Measurements from ENCODE around the gene IGFLR1. TPM values are rescaled to one million over a fixed set of nuclear protein-coding genes. Genes with fewer than 3 reads are reported as not detected.

IGFLR1 gene
- total RNA-seq, 1 experiment from 2014 or later = 9.9 TPM

- ATAC-seq (peak; percentile 3), DNase-seq (ENCODE audit: low spot score) (no peak)
- POLR2A ChIA-PET = no interaction called here
- Mint-ChIP-seq H3K27me3 (ENCODE audit: low read depth) (no peaks in the 10 kb centered on the region), H3K4me1 (peaks cover 43% of the 10 kb centered on the region), H3K27ac (peak overlapping the region; percentile 97), H3K36me3 (peaks cover 3% of the 10 kb centered on the region), H3K9me3 (no peaks in the 10 kb centered on the region), H3K4me3 (peak overlapping the region; percentile 83)
- CTCF ChIA-PET = interaction anchor here (0.6 to 2.7 kb wide), 5 partner anchors 13 to 158 kb away, joined by 3 to 16 read pairs (median 3); no protein-coding TSS in a partner anchor
- 0 out of 2 replicates have a peak, but pooled peaks have one; percentile 53 for TF ChIP-seq E2F4 (CRISPR knock-in tag; IDR thresholded peaks at IDR 0.05; ENCODE audit: borderline replicate concordance, low read depth)
- peak; percentile 86 for TF ChIP-seq MAX (CRISPR knock-in tag; IDR thresholded peaks at IDR 0.05)
- TF ChIP-seq IRF2 (CRISPR knock-in tag; IDR thresholded peaks at IDR 0.05; ENCODE audit: borderline replicate concordance, low read depth) = 0 out of 2 replicates have a peak, but pooled peaks have one; percentile 56
- TF ChIP-seq NFE2L1 (CRISPR knock-in tag; IDR thresholded peaks at IDR 0.05) = peak; percentile 54; the same call in 1 of the 2 replicates
- TF ChIP-seq ZNF121 (CRISPR knock-in tag; IDR thresholded peaks at IDR 0.05) = no peak
- no peak for TF ChIP-seq CREB1 (CRISPR knock-in tag; IDR thresholded peaks at IDR 0.05)
- TF ChIP-seq SMAD3 (CRISPR knock-in tag; IDR thresholded peaks at IDR 0.05; ENCODE audit: borderline replicate concordance) = peak; percentile 56; the same call in 1 of the 2 replicates
- 0 out of 2 replicates have a peak, but pooled peaks have one; percentile 26 for TF ChIP-seq USF1 (CRISPR knock-in tag; IDR thresholded peaks at IDR 0.05)
Measured at GRCh38 chr19:35715981-35716800, 26.1 kb downstream of the IGFLR1 start.

- ATAC-seq (no peak), DNase-seq (ENCODE audit: low spot score) (no peak)
Measured at GRCh38 chr19:35715355-35715809, 26.9 kb downstream of the IGFLR1 start.

GRCh38 chr19:35714601-35715354, 27.5 kb downstream of the IGFLR1 start:
- POLR2A ChIA-PET = interaction anchor here (4.0 kb wide), 1 partner anchor 12 kb away, joined by 14 read pairs; the partner anchor contains the start of gene ZBTB32
- Mint-ChIP-seq H3K4me1 (peaks cover 46% of the 10 kb centered on the region), H3K27me3 (ENCODE audit: low read depth) (no peaks in the 10 kb centered on the region), H3K4me3 (peak overlapping the region; percentile 83), H3K36me3 (no peaks in the 10 kb centered on the region), H3K9me3 (no peaks in the 10 kb centered on the region), H3K27ac (no peak overlapping the region)
- TF ChIP-seq MAX (CRISPR knock-in tag; IDR thresholded peaks at IDR 0.05) (peak; percentile 43; the same call in 1 of the 2 replicates), SP1 (CRISPR knock-in tag; conservative IDR thresholded peaks at IDR 0.05) (no peak)
- peak; percentile 51 for DNase-seq (ENCODE audit: low spot score)
- ATAC-seq = no peak
- CTCF ChIA-PET = interaction anchor here (0.9 to 2.7 kb wide), 7 partner anchors 12 to 205 kb away, joined by 3 to 16 read pairs (median 4); no protein-coding TSS in a partner anchor

More at GRCh38 chr19:35715355-35715809, 26.9 kb downstream of the IGFLR1 start:
- TF ChIP-seq PRRX2 (CRISPR knock-in tag; IDR thresholded peaks at IDR 0.05) (no peak), KAT7 (CRISPR knock-in tag; IDR thresholded peaks at IDR 0.05; ENCODE audit: borderline replicate concordance) (peak; percentile 8; the same call in 1 of the 2 replicates)
- Mint-ChIP-seq H3K27me3 (ENCODE audit: low read depth) (no peaks in the 10 kb centered on the region), H3K4me1 (peaks cover 46% of the 10 kb centered on the region), H3K9me3 (no peaks in the 10 kb centered on the region), H3K36me3 (peaks cover 3% of the 10 kb centered on the region), H3K27ac (no peak overlapping the region), H3K4me3 (peak overlapping the region; percentile 83)
- POLR2A ChIA-PET = interaction anchor here (4.0 kb wide), 1 partner anchor 12 kb away, joined by 14 read pairs; the partner anchor contains the start of gene ZBTB32
- CTCF ChIA-PET = interaction anchor here (1.3 to 2.7 kb wide), 6 partner anchors 13 to 205 kb away, joined by 3 to 16 read pairs (median 6); no protein-coding TSS in a partner anchor

- H3K36me3 Mint-ChIP-seq = no peaks in the 10 kb centered on the region
- H3K27ac Mint-ChIP-seq = 0 out of 2 replicates have a peak overlapping the region, but pooled peaks have one; percentile 37
- ChIA-PET CTCF (interaction anchor here (0.9 to 2.7 kb wide), 7 partner anchors 11 to 204 kb away, joined by 3 to 16 read pairs (median 7); no protein-coding TSS in a partner anchor), POLR2A (interaction anchor here (0.7 to 4.0 kb wide), 3 partner anchors 11 to 106 kb away, joined by 3 to 14 read pairs (median 3); partner anchors contain the start of gene ZBTB32)
- ATAC-seq (no peak), DNase-seq (ENCODE audit: low spot score) (no peak)
- peaks cover 5% of the 10 kb centered on the region for H3K27me3 Mint-ChIP-seq (ENCODE audit: low read depth)
- H3K4me1 Mint-ChIP-seq = peaks cover 41% of the 10 kb centered on the region
- no peaks in the 10 kb centered on the region for H3K9me3 Mint-ChIP-seq
- H3K4me3 Mint-ChIP-seq = no peak overlapping the region
- TF ChIP-seq GABPB1 (CRISPR knock-in tag; IDR thresholded peaks at IDR 0.05) = no peak
- no peak for TF ChIP-seq MXD4 (CRISPR knock-in tag; IDR thresholded peaks at IDR 0.05; ENCODE audit: borderline replicate concordance)
- no peak for TF ChIP-seq TCF7 (CRISPR knock-in tag; IDR thresholded peaks at IDR 0.05; ENCODE audit: low read depth)
- TF ChIP-seq CBFB (CRISPR knock-in tag; IDR thresholded peaks at IDR 0.05; ENCODE audit: low read depth) = no peak
- TF ChIP-seq NR3C1 (CRISPR knock-in tag; conservative IDR thresholded peaks at IDR 0.05; ENCODE audit: low read depth) = no peak
- TF ChIP-seq JAZF1 (CRISPR knock-in tag; IDR thresholded peaks at IDR 0.05) = no peak
- no peak for TF ChIP-seq TP53 (CRISPR knock-in tag; IDR thresholded peaks at IDR 0.05)
- no peak for TF ChIP-seq ATF3 (CRISPR knock-in tag; conservative IDR thresholded peaks at IDR 0.05)
- TF ChIP-seq FOXP1 (CRISPR knock-in tag; IDR thresholded peaks at IDR 0.05; ENCODE audit: borderline replicate concordance) = no peak
- TF ChIP-seq JUN (CRISPR knock-in tag; IDR thresholded peaks at IDR 0.05) = no peak
- no peak for TF ChIP-seq FOXK1 (CRISPR knock-in tag; IDR thresholded peaks at IDR 0.05)
- TF ChIP-seq NR1H2 (CRISPR knock-in tag; IDR thresholded peaks at IDR 0.05) = no peak
Measured at GRCh38 chr19:35713904-35714495, 28.3 kb downstream of the IGFLR1 start.
